SHP77 (cell line): ENCODE results near the gene VARS1.

Source experiments
- DNase-seq, 2 experiments: peaks; one replicate each; lab custom pipeline; 2025; lab: John Stamatoyannopoulos, UW

Gene VARS1

GRCh38 chr6:31771992-31772358 is 23.6 kb downstream of the VARS1 start:
- no peak for DNase-seq

- no peak for DNase-seq
These were observed 24.7 kb downstream of the VARS1 start for GRCh38 chr6:31770860-31771259.

GRCh38 chr6:31769684-31770371 is 25.7 kb downstream of the VARS1 start:
- peak; percentile 23 to 34 for DNase-seq

GRCh38 chr6:31768363-31769257 is 26.9 kb downstream of the VARS1 start:
- DNase-seq: no peak

- no peak for DNase-seq
These were observed 28.4 kb downstream of the VARS1 start for GRCh38 chr6:31767096-31767645.

- DNase-seq: no peak
These were observed 29.4 kb downstream of the VARS1 start for GRCh38 chr6:31765910-31766794.

GRCh38 chr6:31765559-31765909 is 30.0 kb downstream of the VARS1 start:
- no peak for DNase-seq

GRCh38 chr6:31764198-31764597 is 31.4 kb downstream of the VARS1 start:
- DNase-seq: no peak

- DNase-seq: no peak
These were observed 32.0 kb downstream of the VARS1 start for GRCh38 chr6:31763619-31763940.

GRCh38 chr6:31762878-31763618 is 32.5 kb downstream of the VARS1 start:
- DNase-seq: no peak

GRCh38 chr6:31762356-31762755 is 33.2 kb downstream of the VARS1 start, which contains the start of gene SAPCD1:
TSS of gene SAPCD1 (plus strand) at chr6:31762656. CDS start at chr6:31763055, 399 bp downstream.
- no peak for DNase-seq

GRCh38 chr6:31761343-31761742 is 34.2 kb downstream of the VARS1 start:
- DNase-seq: no peak

GRCh38 chr6:31760790-31761189 is 34.8 kb downstream of the VARS1 start:
- no peak for DNase-seq

GRCh38 chr6:31758281-31758680 is 37.3 kb downstream of the VARS1 start:
- no peak for DNase-seq

GRCh38 chr6:31752739-31753319 is 42.7 kb downstream of the VARS1 start:
- no peak for DNase-seq

GRCh38 chr6:31750411-31751022 is 45.0 kb downstream of the VARS1 start:
- DNase-seq: no peak

GRCh38 chr6:31749301-31750036 is 46.1 kb downstream of the VARS1 start:
- DNase-seq: no peak
